Upper lobe of left lung (tissue), 4 donors: ENCODE measurements around the gene SMYD3.

ENCODE experiments used
- CTCF ChIP-seq, 6 experiments: fragments of 450-650 bp in 4 of 6; fragments of 200-600 bp in 2 of 6; sonication (generic) in 2 of 6; IDR thresholded peaks; one replicate each; pipeline ENCODE4 v1.5.1; 2016 to 2019; ENCODE audit warnings: antibody characterized with exemption in 6 of 6
- POLR2A ChIP-seq, 4 donors: fragments of 450-650 bp; IDR thresholded peaks; one replicate each; pipeline ENCODE4 v1.5.1; 2016 to 2017; ENCODE audit warnings: antibody characterized with exemption in 4 of 4, mild to moderate bottlenecking in 2 of 4
- POLR2AphosphoS5 ChIP-seq, 2 donors: sonication (generic); formaldehyde crosslinking; IDR thresholded peaks; one replicate each; pipeline ENCODE4 v1.5.1; 2017; ENCODE audit warnings: antibody characterized with exemption in 2 of 2

GRCh38 chr1:246160374-246160773, 346.7 kb downstream of the SMYD3 start:
- TF ChIP-seq CTCF (IDR thresholded peaks at IDR 0.05), result no peak
- no peak for TF ChIP-seq POLR2A (IDR thresholded peaks at IDR 0.05)
- TF ChIP-seq POLR2AphosphoS5 (IDR thresholded peaks at IDR 0.05), result no peak
